Fibroblast of skin of left quadriceps (primary cell): ENCODE measurements around the gene DAPP1.
A peak's percentile ranks its signal among the peaks of the same experiment; 100 is the strongest.
"Not testable (repeated sequence)": the region's sequence is repeated elsewhere in the genome, so short reads cannot be mapped to it uniquely, and the experiment has no call there.

Source experiments
- DNase-seq, 2 experiments: peaks; one replicate each; pipeline ENCODE4 v3.0.0-alpha.2; 2013; ENCODE audit warnings: low read depth in 2 of 2

DAPP1 gene, protein sequence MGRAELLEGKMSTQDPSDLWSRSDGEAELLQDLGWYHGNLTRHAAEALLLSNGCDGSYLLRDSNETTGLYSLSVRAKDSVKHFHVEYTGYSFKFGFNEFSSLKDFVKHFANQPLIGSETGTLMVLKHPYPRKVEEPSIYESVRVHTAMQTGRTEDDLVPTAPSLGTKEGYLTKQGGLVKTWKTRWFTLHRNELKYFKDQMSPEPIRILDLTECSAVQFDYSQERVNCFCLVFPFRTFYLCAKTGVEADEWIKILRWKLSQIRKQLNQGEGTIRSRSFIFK

DNA sequence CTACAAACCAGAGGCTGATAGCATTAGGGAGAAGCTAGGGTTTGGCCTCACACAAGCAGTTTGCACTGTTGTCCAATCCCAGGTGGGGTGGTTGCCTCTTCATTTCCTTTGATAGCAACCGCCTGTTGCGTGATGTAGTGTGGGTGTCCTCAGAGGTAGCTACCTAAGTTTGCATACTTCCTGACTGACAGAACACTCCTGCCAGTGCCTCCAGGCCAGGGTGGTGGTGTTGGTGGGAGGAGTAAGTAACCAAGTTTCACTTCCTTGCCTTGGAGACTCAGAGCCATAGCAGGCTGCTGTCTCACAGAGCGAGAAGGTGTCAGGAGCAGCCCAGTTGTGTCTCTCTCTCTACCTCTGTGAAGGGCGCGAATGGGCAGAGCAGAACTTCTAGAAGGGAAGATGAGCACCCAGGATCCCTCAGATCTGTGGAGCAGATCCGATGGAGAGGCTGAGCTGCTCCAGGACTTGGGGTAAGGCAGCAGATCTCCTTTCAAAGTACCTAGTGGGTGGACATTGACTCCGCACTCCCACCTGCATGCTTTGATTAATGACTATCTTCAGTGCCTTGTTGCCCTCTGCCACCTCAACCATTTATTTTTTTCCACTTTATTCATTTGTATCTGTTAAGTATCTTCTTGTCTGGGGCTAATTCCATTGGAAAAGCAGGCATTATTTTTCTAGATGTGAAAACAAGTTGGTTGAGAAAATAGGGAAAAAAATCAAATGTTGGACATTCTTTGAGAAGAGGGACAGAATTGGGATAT, at the start of gene DAPP1:
Gene DAPP1, plus strand, starts transcription at position 283 of the 764 bp plus-strand sequence. Its CDS starts 87 bp downstream, at position 370.
- DNase-seq = no peak

- DNase-seq = not testable (repeated sequence)
Observed at GRCh38 chr4:99770842-99771241, 45.8 kb upstream of the DAPP1 start.

DNA sequence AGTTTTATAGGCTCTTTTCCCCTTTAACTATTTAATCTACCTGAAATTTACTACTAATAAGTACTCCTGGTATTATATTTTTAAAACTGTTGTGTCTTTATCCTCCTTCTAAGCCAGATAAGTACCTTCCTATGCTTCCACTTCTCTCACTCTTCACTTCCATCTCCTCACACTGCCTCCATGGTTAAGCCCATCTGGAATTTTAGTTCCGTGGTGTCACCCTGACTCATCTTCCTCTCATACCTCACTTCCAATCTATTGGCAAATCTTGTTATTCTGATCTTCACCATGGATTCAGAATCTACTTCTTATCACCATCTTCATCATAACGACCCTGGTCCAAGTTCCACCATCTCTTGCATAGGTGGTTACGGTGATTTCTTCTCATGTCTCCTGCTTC, 32.7 kb upstream of the DAPP1 start:
- DNase-seq = no peak

- DNase-seq = no peak
Observed at GRCh38 chr4:99784842-99785241, 31.8 kb upstream of the DAPP1 start.

DNA sequence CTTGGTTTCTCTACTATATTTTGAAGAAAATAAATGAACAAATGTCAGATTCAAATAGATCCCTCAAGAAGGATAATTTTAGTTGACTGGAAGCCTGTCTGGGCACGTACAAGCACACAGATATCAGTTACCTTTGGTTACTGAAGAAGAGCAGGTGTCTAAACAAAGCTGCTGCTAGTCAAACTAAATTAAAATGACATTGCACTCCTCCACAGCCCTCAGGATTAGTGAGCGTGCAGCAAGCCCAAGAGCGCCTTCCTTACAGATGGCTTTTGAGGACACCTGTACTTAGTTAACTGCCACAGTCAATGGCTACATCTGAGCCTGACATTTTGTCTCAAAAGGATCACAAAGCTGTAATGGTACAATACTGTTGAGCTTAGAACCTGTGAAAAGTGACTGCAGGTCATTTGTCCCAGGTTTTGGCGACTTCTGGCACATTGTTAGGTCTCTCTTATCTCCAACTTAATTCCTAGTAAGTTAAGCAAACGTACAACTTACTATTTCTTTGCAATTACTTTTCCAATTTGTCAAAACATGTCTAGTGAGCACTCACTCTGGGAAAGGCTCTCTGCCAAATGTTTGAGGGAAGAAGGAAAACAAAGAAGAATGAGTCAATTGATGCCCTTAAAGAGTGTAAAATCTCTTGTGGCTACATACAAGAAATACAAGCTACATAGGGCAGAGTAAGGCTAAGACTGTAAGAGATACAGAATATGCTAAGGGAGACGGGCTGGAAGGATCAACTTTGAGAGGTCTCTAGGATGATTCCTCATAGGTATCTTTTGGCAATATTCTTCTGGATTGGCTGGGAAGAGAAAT, 25.6 kb upstream of the DAPP1 start:
- no peak for DNase-seq

- DNase-seq = no peak
Observed at GRCh38 chr4:99800332-99801004, 16.2 kb upstream of the DAPP1 start.

DNA sequence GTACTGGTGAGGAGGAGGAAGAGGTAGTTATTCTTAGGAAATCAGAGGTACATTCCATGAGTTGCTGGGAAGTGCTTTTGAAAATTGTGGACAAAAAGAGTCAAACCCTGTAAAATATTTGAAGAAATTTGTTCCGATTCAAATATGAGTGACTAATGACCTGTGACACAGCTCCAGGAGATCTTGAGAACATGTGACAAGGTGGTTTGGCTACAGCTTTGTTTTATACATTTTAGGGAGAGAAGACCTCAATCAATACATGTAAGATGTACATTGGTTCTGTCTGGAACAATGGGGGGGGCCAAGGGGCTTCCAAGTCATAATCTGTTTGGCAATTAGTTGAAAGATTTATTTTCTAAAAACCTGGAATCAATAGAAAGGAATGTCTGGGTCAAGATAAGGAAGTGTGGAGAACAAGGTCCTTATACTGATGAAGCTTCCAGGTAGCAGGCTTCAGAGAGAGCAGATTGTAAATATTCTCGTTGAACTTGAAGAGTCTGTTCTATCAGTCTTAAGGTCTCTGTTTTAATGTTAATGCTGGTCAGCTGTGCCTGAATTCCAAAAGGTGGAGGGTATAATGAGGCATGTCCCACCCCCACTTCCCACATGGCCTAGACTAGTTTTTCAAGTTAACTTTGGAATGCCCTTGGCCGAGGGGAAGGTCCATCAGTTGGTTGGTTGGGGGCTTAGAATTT, 15.5 kb upstream of the DAPP1 start:
- no peak for DNase-seq

- DNase-seq = no peak
Observed at GRCh38 chr4:99803566-99804101, 13.0 kb upstream of the DAPP1 start.

DNA sequence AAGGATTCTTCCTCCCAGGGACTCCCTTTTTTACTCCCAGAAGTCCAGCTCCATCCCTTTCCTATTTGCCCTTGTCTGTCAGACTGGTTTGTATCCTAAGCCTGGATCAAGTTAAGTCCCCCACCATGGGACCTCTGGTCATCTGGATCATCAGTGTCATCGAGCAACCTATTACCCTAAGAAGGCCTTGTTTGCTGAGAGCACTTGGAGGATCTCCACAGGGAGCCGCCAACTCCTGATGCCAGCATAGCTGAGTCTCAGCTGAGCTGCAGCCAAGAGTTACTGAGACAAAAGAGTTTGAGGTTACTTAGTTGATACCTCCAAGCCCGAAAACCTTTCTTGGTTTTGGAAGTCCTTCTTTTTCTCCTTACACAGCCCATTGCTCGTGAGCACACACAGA, 10.1 kb upstream of the DAPP1 start:
- DNase-seq = no peak

DNA sequence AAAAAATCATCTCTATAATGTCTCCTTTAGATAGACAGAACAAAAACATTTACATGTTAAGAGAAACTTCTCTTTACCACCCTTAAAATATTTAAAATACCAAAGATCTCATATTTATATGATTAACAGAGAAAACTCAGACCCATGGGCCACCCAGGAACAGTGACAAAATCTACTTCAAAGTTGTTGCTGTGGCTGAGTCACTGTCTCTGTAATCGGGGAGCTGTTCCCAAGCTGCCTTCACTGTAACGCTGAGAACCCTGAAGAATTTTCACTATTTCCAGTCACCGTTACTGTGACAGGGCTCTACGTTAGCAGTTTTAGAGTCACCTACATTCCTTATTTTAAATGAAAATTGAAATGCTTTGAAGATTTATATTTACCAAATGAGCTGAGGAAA, 9.0 kb upstream of the DAPP1 start:
- DNase-seq = no peak

- DNase-seq = peak in 1 of 2 experiments; percentile 1
Observed at GRCh38 chr4:99808260-99808857, 8.3 kb upstream of the DAPP1 start.

DNA sequence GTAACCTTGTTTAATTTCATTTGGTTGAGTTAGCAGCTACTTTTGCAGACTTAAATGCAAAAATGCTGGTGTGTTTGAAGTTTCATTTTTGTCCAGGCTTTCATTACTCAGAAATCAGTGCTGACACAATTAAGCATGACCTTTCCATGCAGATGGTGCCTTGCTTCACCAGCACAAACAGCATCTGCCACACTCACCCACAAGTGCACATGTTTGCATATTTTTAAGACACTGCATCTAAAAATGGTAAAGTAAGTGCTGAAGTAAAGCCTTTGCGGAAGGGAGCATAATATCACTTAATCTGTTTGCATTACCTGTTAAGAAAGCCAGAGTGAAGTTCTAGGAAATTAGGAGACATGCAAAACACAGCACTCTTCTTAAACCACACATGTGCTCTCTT, 7.3 kb upstream of the DAPP1 start:
- no peak for DNase-seq

DNA sequence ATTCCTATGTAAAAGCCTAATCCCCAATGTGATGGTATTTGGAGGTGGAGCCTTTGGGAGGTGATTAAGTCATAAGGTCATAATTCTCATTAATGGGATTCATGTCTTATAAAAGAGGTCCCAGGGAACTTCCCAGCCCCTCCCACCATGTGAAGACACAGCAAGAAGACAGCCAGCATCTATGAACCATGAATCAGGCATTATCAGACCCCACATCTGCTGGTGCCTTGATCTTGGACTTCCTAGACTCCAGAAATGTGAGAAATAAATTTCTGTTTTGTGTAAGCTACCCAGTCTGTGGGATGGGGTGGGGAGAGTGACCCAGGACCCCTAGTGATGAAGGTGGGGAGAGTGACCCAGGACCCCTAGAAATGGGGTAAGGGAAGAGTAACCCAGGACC, 6.1 kb upstream of the DAPP1 start:
- DNase-seq = no peak

GRCh38 chr4:99811117-99811516, 5.5 kb upstream of the DAPP1 start:
- DNase-seq = no peak

- no peak for DNase-seq
Observed at GRCh38 chr4:99811850-99812249, 4.8 kb upstream of the DAPP1 start.

DNA sequence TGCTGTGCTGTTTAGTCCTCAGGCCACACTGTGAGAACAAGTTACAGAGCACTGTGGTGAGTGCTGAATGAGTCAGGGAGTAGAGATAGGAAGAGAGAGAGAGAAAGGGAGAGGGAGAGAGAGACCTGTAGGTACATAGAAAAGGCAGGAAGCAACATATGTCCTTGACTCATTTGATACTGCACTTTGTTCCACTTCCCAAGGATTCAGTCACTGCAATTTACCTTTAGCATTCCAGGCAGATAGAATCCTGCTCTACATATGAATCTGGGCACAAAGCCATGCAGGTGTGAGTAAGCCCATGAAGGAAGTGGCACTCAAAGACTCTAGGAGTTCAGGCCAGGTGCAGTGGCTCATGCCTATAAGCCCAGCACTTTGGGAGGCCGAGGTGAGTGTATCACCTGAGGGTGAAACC, 1.0 kb upstream of the DAPP1 start:
- no peak for DNase-seq

DNA sequence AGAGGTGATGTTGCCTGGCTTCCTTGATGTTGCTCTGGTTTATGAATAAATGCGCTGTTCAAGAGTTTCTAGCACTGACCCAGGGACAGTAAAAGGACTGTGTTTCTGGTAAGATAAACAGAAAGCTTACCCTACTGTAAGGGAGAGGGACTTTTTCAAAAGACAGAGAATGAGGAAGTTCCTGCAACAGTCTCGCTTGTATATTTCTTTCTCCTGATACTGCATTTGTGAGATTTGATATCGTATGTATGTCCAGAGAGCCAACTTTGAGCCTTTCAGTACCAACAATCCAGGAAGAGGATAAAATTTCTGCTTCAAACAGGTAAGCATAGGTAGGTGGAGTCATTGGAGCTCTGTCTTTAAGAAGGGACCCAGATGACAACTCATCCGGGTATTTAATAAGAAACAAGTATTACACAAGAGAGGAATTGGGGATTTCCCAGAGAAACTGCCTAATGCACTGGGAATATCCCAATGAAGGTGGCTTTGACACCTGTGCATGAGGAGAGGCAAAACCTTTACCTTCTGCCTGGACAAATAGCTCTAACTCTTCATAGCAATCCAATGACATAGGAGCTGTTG, 773 bp downstream of the DAPP1 start:
- no peak for DNase-seq

GRCh38 chr4:99818661-99819060, 2.0 kb downstream of the DAPP1 start:
- no peak for DNase-seq

- DNase-seq = no peak
Observed at GRCh38 chr4:99821918-99822503, 5.4 kb downstream of the DAPP1 start.

GRCh38 chr4:99822734-99823133, 6.1 kb downstream of the DAPP1 start:
- no peak for DNase-seq
